ENCODE results near the gene KL.
A peak's percentile ranks its signal among the peaks of the same experiment; 100 is the strongest.

The KL gene

DNA sequence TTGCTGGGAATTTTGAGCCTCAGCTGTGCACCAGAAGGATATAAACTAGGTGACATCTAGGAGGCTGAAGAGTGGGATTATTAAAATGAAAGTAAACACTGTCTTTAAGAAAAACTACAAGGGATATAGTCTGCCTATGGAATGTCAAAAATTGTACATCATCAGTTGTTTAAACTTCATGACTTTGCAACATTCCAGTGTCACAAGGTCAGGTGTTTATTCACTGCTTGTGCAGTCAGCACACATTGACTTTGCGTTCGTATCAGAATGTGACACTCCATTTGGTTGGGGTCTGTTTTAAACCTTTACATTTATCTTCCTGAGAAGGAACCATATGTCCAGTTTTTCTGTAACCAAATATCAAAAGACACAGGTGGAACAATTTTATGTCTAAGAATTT lies 85.6 kb downstream of the KL start:
- Mint-ChIP-seq H3K9me3 (peaks cover 19% of the 10 kb centered on the region), H3K4me3 (no peak overlapping the region), H3K36me3 (ENCODE audit: low read depth) (no peaks in the 10 kb centered on the region), H3K27me3 (ENCODE audit: low read depth, poor library complexity) (peaks cover 9% of the 10 kb centered on the region), H3K27ac (no peak overlapping the region), H3K4me1 (peaks cover 13% of the 10 kb centered on the region)
- DNase-seq, result no peak
- TF ChIP-seq, protein P1, sequence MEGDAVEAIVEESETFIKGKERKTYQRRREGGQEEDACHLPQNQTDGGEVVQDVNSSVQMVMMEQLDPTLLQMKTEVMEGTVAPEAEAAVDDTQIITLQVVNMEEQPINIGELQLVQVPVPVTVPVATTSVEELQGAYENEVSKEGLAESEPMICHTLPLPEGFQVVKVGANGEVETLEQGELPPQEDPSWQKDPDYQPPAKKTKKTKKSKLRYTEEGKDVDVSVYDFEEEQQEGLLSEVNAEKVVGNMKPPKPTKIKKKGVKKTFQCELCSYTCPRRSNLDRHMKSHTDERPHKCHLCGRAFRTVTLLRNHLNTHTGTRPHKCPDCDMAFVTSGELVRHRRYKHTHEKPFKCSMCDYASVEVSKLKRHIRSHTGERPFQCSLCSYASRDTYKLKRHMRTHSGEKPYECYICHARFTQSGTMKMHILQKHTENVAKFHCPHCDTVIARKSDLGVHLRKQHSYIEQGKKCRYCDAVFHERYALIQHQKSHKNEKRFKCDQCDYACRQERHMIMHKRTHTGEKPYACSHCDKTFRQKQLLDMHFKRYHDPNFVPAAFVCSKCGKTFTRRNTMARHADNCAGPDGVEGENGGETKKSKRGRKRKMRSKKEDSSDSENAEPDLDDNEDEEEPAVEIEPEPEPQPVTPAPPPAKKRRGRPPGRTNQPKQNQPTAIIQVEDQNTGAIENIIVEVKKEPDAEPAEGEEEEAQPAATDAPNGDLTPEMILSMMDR (IDR thresholded peaks at IDR 0.05), result no peak

DNA sequence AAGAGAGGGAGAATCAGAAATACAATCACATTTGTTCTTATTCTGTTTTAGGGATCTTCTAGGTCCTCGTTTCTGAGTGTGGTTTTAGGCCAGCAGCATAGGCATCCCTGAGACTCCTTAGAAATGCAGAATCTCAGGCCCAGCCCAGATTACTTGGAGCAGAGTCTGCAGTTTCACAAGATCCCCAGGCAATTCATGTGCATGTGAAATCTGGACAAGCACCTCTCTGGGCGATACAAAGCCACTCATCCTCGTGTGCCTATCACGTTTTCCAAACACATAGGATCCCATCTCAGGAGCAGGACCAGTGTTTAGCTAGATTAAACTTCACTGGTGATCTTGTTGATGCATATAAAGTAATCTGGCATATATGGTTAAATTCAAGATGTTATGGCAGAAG lies 87.2 kb downstream of the KL start:
- Mint-ChIP-seq H3K4me3 (no peak overlapping the region), H3K27me3 (ENCODE audit: low read depth, poor library complexity) (peaks cover 5% of the 10 kb centered on the region), H3K36me3 (ENCODE audit: low read depth) (no peaks in the 10 kb centered on the region), H3K27ac (no peak overlapping the region), H3K9me3 (peaks cover 6% of the 10 kb centered on the region), H3K4me1 (peaks cover 13% of the 10 kb centered on the region)
- TF ChIP-seq, protein P1 (IDR thresholded peaks at IDR 0.05), result no peak
- DNase-seq, result no peak

DNA sequence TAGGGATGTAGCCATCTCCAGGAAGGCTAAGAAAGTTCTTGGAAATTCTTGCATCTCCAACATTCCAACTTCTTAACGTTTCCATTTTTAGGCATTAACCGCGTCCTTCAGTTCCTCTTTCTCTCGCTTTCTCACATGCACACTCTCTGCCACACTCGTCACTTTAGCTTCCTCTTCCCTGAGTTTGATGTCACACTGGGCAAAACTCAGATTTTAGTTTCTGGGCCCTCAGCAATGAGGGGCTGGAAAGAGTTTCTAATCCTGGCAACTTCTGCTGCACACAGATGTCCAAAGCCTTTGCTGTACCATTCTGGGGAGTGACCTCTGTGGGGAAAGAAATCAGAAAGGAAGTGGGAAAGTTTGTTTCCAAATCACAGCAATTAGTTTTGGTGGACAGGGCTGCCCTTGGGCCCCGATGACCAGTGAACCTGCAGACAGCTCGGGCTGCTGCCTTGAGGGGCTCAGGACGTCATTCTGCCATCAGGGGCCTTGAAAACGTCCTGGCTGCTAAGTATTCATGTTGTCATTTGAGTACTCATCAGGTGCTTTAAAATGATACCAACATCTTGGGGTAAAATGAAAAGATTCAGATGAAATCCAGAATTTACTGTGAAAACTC lies 89.3 kb downstream of the KL start:
- TF ChIP-seq, protein P1 (IDR thresholded peaks at IDR 0.05), result no peak
- Mint-ChIP-seq H3K4me3 (no peak overlapping the region), H3K9me3 (no peaks in the 10 kb centered on the region), H3K36me3 (ENCODE audit: low read depth) (no peaks in the 10 kb centered on the region), H3K27me3 (ENCODE audit: low read depth, poor library complexity) (peaks cover 6% of the 10 kb centered on the region), H3K4me1 (peaks cover 20% of the 10 kb centered on the region), H3K27ac (no peak overlapping the region)
- DNase-seq, result no peak

DNA sequence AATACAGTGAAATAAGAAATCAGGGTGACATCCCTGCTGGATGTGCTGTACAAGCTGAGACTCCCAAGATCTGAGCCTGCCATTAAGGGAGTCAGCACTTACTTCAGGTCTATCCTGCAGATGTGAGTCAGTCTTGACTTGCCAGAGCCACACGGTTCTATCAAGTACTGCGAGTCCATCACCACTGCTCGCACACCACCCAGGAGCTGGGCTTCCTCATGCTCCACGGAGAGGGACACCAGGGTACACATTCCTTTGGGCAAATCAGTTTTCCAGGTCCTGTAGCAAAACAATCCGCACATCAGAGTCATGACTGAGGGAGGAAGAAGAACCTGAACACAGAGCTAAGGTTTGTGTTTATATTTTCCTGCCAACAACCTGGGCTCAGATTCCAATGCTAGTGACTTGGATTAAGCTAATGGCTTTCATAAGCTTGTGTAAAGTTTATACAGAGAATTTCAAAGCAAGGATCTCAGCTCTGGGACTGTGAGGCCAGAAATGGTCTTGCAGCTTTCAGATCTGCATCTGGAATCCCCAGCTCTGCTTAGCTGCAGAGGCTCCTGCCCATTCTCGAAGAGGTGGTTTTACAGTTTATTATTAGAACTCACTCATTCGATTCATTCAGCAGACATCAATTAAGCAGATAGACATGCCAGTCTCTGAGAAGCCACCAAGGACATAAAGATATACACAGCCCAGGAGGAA lies 90.6 kb downstream of the KL start:
- no peak overlapping the region for H3K4me3 Mint-ChIP-seq
- H3K4me1 Mint-ChIP-seq, result peaks cover 20% of the 10 kb centered on the region
- H3K27me3 Mint-ChIP-seq (ENCODE audit: low read depth, poor library complexity), result peaks cover 6% of the 10 kb centered on the region
- no peak for DNase-seq
- no peaks in the 10 kb centered on the region for H3K36me3 Mint-ChIP-seq (ENCODE audit: low read depth)
- TF ChIP-seq, protein P1 (IDR thresholded peaks at IDR 0.05), result no peak
- no peaks in the 10 kb centered on the region for H3K9me3 Mint-ChIP-seq
- H3K27ac Mint-ChIP-seq, result no peak overlapping the region

DNA sequence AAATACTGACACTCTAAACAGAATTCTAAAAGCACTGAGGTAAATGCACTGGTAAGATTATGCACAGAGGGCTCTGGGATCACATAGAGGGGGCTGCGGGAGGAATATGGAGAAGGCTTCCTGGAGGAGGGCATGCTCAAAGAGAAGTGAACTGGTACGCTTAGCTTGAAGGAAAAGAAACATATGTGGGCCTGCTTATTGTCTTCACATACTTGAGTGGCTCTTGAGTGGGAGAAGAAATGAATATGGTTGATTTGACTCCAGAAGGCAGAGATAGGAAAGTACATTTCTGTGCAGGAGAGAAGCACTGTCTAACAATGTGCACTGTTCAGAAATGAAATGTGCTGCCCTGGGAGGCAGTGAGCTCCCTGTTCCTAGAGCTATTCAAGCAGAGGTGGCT lies 91.1 kb downstream of the KL start:
- TF ChIP-seq, protein P1 (IDR thresholded peaks at IDR 0.05), result no peak
- Mint-ChIP-seq H3K4me1 (peaks cover 18% of the 10 kb centered on the region), H3K27me3 (ENCODE audit: low read depth, poor library complexity) (peaks cover 6% of the 10 kb centered on the region), H3K27ac (peak overlapping the region; percentile 51), H3K4me3 (no peak overlapping the region), H3K9me3 (no peaks in the 10 kb centered on the region), H3K36me3 (ENCODE audit: low read depth) (no peaks in the 10 kb centered on the region)
- DNase-seq, result no peak

DNA sequence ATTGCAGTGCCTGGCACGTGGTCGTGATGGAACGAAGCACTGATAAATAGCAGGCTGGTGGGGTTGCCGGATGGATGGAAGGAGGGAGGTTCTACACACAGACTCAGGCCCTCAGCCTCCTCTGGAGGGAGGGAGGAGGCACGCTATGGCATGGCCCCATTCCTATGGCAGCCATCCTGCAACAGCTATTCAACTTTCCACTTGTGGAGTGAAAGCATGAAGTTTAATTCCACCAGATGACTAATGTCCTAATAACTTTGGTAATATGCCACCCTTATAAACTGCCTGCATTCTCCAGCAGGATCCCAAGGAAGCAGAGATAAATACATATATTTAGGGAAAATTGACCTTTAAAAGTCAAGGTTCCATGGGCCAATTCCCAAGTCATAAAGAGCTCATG lies 92.4 kb downstream of the KL start:
- Mint-ChIP-seq H3K9me3 (no peaks in the 10 kb centered on the region), H3K27ac (no peak overlapping the region), H3K4me1 (peaks cover 22% of the 10 kb centered on the region), H3K27me3 (ENCODE audit: low read depth, poor library complexity) (peaks cover 6% of the 10 kb centered on the region), H3K36me3 (ENCODE audit: low read depth) (no peaks in the 10 kb centered on the region), H3K4me3 (no peak overlapping the region)
- TF ChIP-seq, protein P1 (IDR thresholded peaks at IDR 0.05), result no peak
- DNase-seq, result no peak
